OCI-LY1 (cell line): ENCODE measurements around the gene TBC1D14.

Experiments used
- CTCF ChIP-seq: fragments of 200-600 bp; sonication (generic), shearing (Covaris generic); IDR thresholded peaks from 2 replicates; pipeline ENCODE4 v1.5.1; 2017; ENCODE audit warnings: mild to moderate bottlenecking, antibody characterized with exemption, low read length, moderate library complexity, mixed read lengths
- EZH2 ChIP-seq: fragments of 200-600 bp; sonication (generic), shearing (Covaris generic); IDR thresholded peaks from 2 replicates; pipeline ENCODE4 v1.8.0; 2017; ENCODE audit warnings: borderline replicate concordance, mixed run types, mild to moderate bottlenecking, antibody characterized with exemption, low read length, moderate library complexity, mixed read lengths

- TF ChIP-seq CTCF (no peak), EZH2 (no peak)
Observed at GRCh38 chr4:6944301-6945051, 34.9 kb downstream of the TBC1D14 start.
